ENCODE results near the gene MAP6. TPM values are rescaled to one million over a fixed set of nuclear protein-coding genes. Genes with fewer than 3 reads are reported as not detected.

The MAP6 gene
- total and polyA plus RNA-seq, 10 of the 15 experiments (the other 5 are each of a cell fraction or from before 2014, with no cell fraction given) = 0.06 to 0.19 (median 0.11) TPM; not detected in 5

GRCh38 chr11:75542088-75542438 is 126.8 kb downstream of the MAP6 start:
- no peaks in the 10 kb centered on the region for H3K36me3 ChIP-seq (ENCODE audit: control insufficient read depth in 2 of 2, insufficient read depth in 2 of 2, low read length in 1 of 2)
- H3K9me3 ChIP-seq (replicated peaks; ENCODE audit: control insufficient read depth, insufficient read depth, low read length) = no peaks in the 10 kb centered on the region
- H3K79me2 ChIP-seq (ENCODE audit: control insufficient read depth, insufficient read depth, low read length) = no peaks in the 10 kb centered on the region
- RAD21 ChIA-PET (ENCODE audit: unreplicated experiment) = no interaction called here
- H3K9ac ChIP-seq (ENCODE audit: control insufficient read depth, insufficient read depth, low read length) = no peak overlapping the region
- ATAC-seq (no peak), DNase-seq (ENCODE audit: low read depth, low spot score) (no peak), FAIRE-seq (no peak)
- no peaks in the 10 kb centered on the region; a peak in 1 of 4 replicates for H3K27me3 ChIP-seq (replicated peaks in 1 of 2; ENCODE audit: control insufficient read depth in 2 of 2, insufficient read depth in 2 of 2, low read length in 1 of 2)
- no peak overlapping the region for H3K4me2 ChIP-seq (ENCODE audit: control insufficient read depth, insufficient read depth)
- 0% methylated on average over 1 of the region's 1 CpG for WGBS (ENCODE audit: insufficient coverage, insufficient replicate concordance, low lambda C conversion rate, missing lambda C conversion rate)
- peaks cover 16% of the 10 kb centered on the region for H3K4me1 ChIP-seq (ENCODE audit: control insufficient read depth, insufficient read depth, low read length)
- SMC1A ChIA-PET (ENCODE audit: uncharacterized antibody, unreplicated experiment) = interaction anchor here (1.3 kb wide), 1 partner anchor 10 kb away, joined by 3 read pairs; no protein-coding TSS in a partner anchor
- intact Hi-C loops (cut with micrococcal nuclease; ENCODE audit: unreplicated experiment) (no loop called here), in situ Hi-C loops (cut with MboI) (no loop called here)
- CTCF ChIA-PET = no interaction called here
- no TSS peak for BruUV-seq (replicated peaks)
- POLR2A ChIA-PET = no interaction called here
- no peak overlapping the region for H3K27ac ChIP-seq (ENCODE audit: control insufficient read depth, insufficient read depth)
- no peaks in the 10 kb centered on the region for H4K20me1 ChIP-seq (ENCODE audit: control insufficient read depth, insufficient read depth)
- TF ChIP-seq IRF5 (IDR thresholded peaks at IDR 0.05; ENCODE audit: borderline replicate concordance) (no peak), EED (IDR thresholded peaks at IDR 0.05; ENCODE audit: low read depth) (no peak), SREBF2 (IDR thresholded peaks at IDR 0.05; ENCODE audit: low read length) (no peak), CBX5 (IDR thresholded peaks at IDR 0.05; ENCODE audit: low read depth) (no peak), BCL3 (IDR thresholded peaks at IDR 0.05; ENCODE audit: borderline replicate concordance, insufficient read depth, low read depth, low read length, poor library complexity, severe bottlenecking) (no peak), MAX (IDR thresholded peaks at IDR 0.05; ENCODE audit: low read depth, low read length) (no peak), ZNF24 (IDR thresholded peaks at IDR 0.05) (no peak), NFYB (IDR thresholded peaks at IDR 0.05; ENCODE audit: insufficient read depth, low read depth, low read length) (no peak), KAT2A (conservative IDR thresholded peaks at IDR 0.05; ENCODE audit: control insufficient read depth, low read depth, low read length) (no peak), CREM (IDR thresholded peaks at IDR 0.05; ENCODE audit: low read depth) (no peak), TBL1XR1 (IDR thresholded peaks at IDR 0.05; ENCODE audit: low read depth, low read length) (no peak)
- TF ChIP-seq, protein P1, sequence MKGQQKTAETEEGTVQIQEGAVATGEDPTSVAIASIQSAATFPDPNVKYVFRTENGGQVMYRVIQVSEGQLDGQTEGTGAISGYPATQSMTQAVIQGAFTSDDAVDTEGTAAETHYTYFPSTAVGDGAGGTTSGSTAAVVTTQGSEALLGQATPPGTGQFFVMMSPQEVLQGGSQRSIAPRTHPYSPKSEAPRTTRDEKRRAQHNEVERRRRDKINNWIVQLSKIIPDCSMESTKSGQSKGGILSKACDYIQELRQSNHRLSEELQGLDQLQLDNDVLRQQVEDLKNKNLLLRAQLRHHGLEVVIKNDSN (IDR thresholded peaks at IDR 0.05; ENCODE audit: borderline replicate concordance, extremely low read length, insufficient read depth, low read depth, low read length) = no peak
- H2AFZ ChIP-seq (ENCODE audit: control insufficient read depth, low read depth, low read length) = no peak overlapping the region
- H3K4me3 ChIP-seq = no peak overlapping the region

Measured in GM12878 (cell line).